ENCODE results near the gene ANKRD31. TPM values are rescaled to one million over a fixed set of nuclear protein-coding genes. Genes with fewer than 3 reads are reported as not detected.

ANKRD31 gene
- polyA plus RNA-seq, 3 donors: 0.08 to 0.12 TPM; not detected in 1

- 22 to 58% (median 39%) methylated on average over 3 of the region's 3 CpGs for WGBS, 3 donors
- H3K27ac ChIP-seq (ENCODE audit: low read depth, low read length): no peak overlapping the region
These were observed 215.5 kb downstream of the ANKRD31 start for GRCh38 chr5:75021219-75021618.

- no peak overlapping the region for H3K27ac ChIP-seq (ENCODE audit: low read depth, low read length)
- 64 to 86% (median 84%) methylated on average over 10 of the region's 10 CpGs for WGBS, 3 donors
These were observed 216.5 kb downstream of the ANKRD31 start for GRCh38 chr5:75020016-75020656.

DNA sequence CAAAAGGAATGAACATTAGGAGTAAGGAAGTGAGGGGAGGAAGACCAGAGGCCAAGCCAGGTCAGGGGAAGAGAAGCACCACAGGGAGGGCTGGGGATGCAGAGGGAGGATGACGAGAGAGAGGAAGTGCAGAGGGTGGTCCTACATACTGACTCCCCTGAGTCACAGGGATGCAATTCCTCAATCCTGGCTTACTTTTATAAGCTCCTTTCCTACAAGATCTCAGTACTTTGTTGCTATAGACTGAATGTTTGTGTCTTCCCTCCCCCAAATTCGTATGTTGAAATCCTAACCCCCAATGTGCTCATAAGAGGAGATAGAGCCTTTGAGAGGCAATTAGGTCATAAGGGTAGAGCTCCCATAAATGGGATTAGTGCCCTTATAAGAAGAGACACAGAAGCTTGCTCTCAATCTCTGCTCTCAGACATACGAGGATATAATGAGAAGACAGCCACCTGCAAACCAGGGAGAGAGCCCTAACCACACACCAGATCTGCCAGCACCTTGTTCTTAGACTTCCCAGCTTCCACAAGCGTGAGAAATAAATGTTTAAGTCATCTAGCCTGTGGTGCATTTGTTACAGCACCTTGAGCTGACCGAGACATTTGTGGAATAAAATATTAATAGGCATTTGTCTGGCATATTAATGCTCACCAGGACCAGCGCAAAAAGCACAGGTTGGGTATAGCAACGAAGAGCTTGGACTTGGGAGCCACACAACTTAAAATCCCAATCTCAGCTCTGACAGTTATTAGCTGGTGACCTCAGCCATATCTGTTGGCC, 217.7 kb downstream of the ANKRD31 start:
- WGBS, 3 donors: 73 to 82% (median 77%) methylated on average over 7 of the region's 7 CpGs
- H3K27ac ChIP-seq (ENCODE audit: low read depth, low read length): no peak overlapping the region

Other genes starting within 250 kb of the ANKRD31 start
- under 1 TPM; 0.34 to 0.91 (median 0.68) TPM for gene GCNT4, start 184.3 kb downstream of the ANKRD31 start, polyA plus RNA-seq
- 10 to 100 TPM in 1 of 3 donors, 1 to 10 TPM in 2; 3.9 to 17.3 (median 10.0) TPM for gene HMGCR, start 100.3 kb upstream of the ANKRD31 start, polyA plus RNA-seq